LNCaP clone FGC (cell line): Measurements from ENCODE around the gene CSTA.

Experiments
- DNase-seq: peaks from one replicate; pipeline ENCODE4 v3.0.0-alpha.2; 2011; ENCODE audit warnings: low read depth
- H3K4me3 ChIP-seq: 2 replicates; pipeline ENCODE4 v1.5.1; 2011; ENCODE audit warnings: mild to moderate bottlenecking, low read depth, low read length, control low read depth
- TF ChIP-seq, protein P1 (sequence below): IDR thresholded peaks from 2 replicates; pipeline ENCODE4 v1.5.1; 2012; ENCODE audit warnings: mild to moderate bottlenecking; ENCODE audit not compliant: control insufficient read depth, insufficient read depth; ENCODE audit errors: extremely low read depth

CSTA gene

DNA sequence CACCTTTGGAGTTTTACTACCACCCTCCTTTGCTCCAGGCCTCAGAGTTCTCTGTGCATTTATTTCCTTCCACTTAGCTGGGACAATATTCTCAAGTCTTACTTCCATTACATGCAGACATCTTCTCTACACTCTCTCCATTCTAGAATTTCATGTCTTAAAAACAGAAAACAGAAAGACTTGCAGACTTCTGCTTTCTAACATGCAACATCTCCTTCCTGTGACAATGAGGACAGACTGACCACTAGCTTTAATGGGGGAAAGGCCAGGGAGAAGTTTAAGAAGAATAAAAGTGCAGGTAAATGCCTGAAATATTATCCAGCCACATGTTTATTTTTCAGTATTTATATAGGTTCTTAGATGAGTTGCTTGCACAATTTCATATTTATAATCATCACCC is 17.1 kb upstream of the CSTA start:
- TF ChIP-seq, protein P1, sequence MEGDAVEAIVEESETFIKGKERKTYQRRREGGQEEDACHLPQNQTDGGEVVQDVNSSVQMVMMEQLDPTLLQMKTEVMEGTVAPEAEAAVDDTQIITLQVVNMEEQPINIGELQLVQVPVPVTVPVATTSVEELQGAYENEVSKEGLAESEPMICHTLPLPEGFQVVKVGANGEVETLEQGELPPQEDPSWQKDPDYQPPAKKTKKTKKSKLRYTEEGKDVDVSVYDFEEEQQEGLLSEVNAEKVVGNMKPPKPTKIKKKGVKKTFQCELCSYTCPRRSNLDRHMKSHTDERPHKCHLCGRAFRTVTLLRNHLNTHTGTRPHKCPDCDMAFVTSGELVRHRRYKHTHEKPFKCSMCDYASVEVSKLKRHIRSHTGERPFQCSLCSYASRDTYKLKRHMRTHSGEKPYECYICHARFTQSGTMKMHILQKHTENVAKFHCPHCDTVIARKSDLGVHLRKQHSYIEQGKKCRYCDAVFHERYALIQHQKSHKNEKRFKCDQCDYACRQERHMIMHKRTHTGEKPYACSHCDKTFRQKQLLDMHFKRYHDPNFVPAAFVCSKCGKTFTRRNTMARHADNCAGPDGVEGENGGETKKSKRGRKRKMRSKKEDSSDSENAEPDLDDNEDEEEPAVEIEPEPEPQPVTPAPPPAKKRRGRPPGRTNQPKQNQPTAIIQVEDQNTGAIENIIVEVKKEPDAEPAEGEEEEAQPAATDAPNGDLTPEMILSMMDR = no peak
- no peak overlapping the region for H3K4me3 ChIP-seq
- DNase-seq = no peak

DNA sequence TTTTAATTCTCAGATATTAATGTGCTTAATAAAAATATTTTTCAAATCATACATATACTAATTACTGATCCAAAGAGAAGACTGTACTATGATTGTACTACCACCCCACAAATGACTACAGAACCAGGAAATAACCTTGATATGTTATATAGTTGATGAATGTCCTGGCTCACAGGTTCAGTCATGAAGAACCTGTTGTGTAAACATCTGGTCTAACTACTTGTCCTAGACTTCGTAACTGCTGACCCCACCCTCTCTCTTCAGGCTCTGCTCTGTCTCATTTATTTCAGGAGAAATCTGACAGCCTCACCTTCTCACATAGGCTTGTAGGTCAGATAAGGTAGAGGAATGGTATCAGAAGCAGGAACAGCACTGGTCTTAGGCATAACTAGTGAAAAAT is 14.7 kb upstream of the CSTA start:
- TF ChIP-seq, protein P1 = no peak
- no peak overlapping the region for H3K4me3 ChIP-seq
- no peak for DNase-seq

- no peak for DNase-seq
- TF ChIP-seq, protein P1 = no peak
- no peak overlapping the region for H3K4me3 ChIP-seq
Measured at GRCh38 chr3:122312826-122313225, 12.2 kb upstream of the CSTA start.

GRCh38 chr3:122313281-122313680 is 11.8 kb upstream of the CSTA start:
- H3K4me3 ChIP-seq = no peak overlapping the region
- TF ChIP-seq, protein P1 = no peak
- no peak for DNase-seq

DNA sequence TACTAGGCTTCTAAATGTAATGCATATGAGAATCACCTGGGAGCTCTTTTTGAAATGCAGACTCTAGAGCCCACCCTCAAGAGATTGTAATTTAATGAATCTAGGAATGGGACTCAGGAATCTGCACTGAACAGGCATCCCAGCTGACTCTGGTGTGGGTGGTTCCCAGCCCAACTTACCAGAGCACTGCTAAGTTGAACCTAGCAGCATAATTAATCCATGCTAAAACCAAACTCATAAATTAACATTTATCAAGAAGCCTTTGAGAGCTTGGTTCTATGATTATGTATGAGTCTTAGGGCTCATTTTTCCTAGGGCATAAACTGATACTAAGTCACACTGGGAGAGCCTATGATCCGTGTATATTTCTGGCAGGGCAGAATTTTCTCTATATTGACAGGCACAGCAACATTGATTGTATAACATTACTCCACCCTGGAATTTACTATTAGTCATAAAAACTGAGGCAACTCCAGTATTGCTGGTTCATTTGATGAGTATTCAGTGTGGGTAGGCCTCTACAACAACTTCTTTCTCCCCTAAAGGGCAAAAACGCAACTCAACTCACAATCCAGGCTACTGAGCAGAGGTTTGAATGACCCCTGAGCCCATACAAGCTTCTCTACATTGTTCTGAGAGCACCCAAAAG is 10.7 kb upstream of the CSTA start:
- TF ChIP-seq, protein P1 = no peak
- no peak overlapping the region for H3K4me3 ChIP-seq
- DNase-seq = no peak

- DNase-seq = no peak
- TF ChIP-seq, protein P1 = no peak
- no peak overlapping the region for H3K4me3 ChIP-seq
Measured at GRCh38 chr3:122315619-122316018, 9.4 kb upstream of the CSTA start.

DNA sequence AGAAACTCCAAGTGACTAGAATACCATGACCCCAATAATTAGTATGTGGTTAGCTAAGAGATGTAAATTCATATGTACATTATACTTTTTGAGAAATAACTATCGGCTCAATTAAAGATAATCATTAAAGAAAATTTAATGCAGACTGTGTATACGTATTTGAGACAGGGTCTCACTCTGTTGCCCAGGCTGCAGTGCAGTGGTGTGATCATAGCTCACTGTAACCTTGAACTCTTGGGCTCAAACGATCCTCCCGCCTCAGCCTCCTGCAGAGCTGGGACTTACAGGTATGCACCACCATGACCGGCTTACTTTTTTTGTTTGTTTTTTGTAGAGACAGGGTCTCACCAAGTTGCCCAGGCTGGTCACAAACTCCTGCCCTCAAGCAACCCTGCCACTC is 8.7 kb upstream of the CSTA start:
- no peak overlapping the region for H3K4me3 ChIP-seq
- DNase-seq = no peak
- TF ChIP-seq, protein P1 = no peak
